ENCODE measurements around the gene PARL. TPM values are rescaled to one million over a fixed set of nuclear protein-coding genes. Genes with fewer than 3 reads are reported as not detected.

Gene PARL
- total RNA-seq, 1 experiment from 2014 or later, result 82.3 TPM

DNA sequence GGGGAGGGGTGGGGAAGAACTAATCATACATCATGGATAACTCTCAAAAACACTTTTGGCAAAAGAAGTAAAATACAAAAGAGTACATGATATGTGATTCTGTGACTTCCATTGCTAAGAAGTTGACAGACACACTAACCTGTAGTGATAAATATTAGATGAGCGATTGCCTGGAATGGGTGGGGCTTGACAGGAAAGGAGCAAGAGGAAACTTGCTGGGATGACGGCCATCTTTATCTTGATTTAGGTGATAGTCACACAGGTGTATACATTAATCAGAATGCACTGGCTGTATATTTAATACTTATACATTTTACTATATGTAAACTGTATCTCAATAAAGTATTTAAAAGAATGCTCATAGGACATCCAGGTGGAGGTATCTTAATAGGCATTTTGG is 13.1 kb downstream of the PARL start:
- no peak for TF ChIP-seq POLR2AphosphoS5 (IDR thresholded peaks at IDR 0.05; ENCODE audit: low read depth, low read length)
- TF ChIP-seq, protein P1, sequence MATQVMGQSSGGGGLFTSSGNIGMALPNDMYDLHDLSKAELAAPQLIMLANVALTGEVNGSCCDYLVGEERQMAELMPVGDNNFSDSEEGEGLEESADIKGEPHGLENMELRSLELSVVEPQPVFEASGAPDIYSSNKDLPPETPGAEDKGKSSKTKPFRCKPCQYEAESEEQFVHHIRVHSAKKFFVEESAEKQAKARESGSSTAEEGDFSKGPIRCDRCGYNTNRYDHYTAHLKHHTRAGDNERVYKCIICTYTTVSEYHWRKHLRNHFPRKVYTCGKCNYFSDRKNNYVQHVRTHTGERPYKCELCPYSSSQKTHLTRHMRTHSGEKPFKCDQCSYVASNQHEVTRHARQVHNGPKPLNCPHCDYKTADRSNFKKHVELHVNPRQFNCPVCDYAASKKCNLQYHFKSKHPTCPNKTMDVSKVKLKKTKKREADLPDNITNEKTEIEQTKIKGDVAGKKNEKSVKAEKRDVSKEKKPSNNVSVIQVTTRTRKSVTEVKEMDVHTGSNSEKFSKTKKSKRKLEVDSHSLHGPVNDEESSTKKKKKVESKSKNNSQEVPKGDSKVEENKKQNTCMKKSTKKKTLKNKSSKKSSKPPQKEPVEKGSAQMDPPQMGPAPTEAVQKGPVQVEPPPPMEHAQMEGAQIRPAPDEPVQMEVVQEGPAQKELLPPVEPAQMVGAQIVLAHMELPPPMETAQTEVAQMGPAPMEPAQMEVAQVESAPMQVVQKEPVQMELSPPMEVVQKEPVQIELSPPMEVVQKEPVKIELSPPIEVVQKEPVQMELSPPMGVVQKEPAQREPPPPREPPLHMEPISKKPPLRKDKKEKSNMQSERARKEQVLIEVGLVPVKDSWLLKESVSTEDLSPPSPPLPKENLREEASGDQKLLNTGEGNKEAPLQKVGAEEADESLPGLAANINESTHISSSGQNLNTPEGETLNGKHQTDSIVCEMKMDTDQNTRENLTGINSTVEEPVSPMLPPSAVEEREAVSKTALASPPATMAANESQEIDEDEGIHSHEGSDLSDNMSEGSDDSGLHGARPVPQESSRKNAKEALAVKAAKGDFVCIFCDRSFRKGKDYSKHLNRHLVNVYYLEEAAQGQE (IDR thresholded peaks at IDR 0.05; ENCODE audit: insufficient read depth in 1 of 2, low read depth in 2 of 2, low read length in 1 of 2), result no peak
- TF ChIP-seq TCF7L2 (IDR thresholded peaks at IDR 0.05; ENCODE audit: low read depth, low read length), result no peak
- TF ChIP-seq, protein P2, sequence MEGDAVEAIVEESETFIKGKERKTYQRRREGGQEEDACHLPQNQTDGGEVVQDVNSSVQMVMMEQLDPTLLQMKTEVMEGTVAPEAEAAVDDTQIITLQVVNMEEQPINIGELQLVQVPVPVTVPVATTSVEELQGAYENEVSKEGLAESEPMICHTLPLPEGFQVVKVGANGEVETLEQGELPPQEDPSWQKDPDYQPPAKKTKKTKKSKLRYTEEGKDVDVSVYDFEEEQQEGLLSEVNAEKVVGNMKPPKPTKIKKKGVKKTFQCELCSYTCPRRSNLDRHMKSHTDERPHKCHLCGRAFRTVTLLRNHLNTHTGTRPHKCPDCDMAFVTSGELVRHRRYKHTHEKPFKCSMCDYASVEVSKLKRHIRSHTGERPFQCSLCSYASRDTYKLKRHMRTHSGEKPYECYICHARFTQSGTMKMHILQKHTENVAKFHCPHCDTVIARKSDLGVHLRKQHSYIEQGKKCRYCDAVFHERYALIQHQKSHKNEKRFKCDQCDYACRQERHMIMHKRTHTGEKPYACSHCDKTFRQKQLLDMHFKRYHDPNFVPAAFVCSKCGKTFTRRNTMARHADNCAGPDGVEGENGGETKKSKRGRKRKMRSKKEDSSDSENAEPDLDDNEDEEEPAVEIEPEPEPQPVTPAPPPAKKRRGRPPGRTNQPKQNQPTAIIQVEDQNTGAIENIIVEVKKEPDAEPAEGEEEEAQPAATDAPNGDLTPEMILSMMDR (IDR thresholded peaks at IDR 0.05), result no peak
- no peak for TF ChIP-seq SIN3A (IDR thresholded peaks at IDR 0.05; ENCODE audit: borderline replicate concordance, insufficient read depth, low read depth, low read length)
- Histone ChIP-seq H3K36me3 (ENCODE audit: control insufficient read depth, insufficient read depth, low read length) (0 out of 2 replicates have a peak, but pooled peaks cover under 1% of the 10 kb centered on the region), H3K4me1 (ENCODE audit: control insufficient read depth, insufficient read depth, low read length) (no peaks in the 10 kb centered on the region; the same call in 1 of the 2 replicates), H3K27me3 (ENCODE audit: control insufficient read depth, insufficient read depth, low read length) (no peaks in the 10 kb centered on the region), H3K9me3 (ENCODE audit: control insufficient read depth, insufficient read depth, low read depth, low read length) (no peaks in the 10 kb centered on the region), H3K27ac (ENCODE audit: low read length) (no peak overlapping the region), H3K4me3 (ENCODE audit: low read depth in 2 of 2, low read length in 2 of 2) (no peak overlapping the region)
- intact Hi-C loops (cut with micrococcal nuclease; ENCODE audit: unreplicated experiment) (no loop called here), in situ Hi-C loops (cut with HindIII; ENCODE audit: low pct_unique_long_range_greater_than_20kb, low sequenced_read_pairs) (no loop called here)
- ChIA-PET POLR2A (no interaction called here), CTCF (no interaction called here)
- DNase-seq (ENCODE audit: low read depth, low spot score) (no peak), ATAC-seq (no peak)
- BruUV-seq (replicated peaks), result no TSS peak

DNA sequence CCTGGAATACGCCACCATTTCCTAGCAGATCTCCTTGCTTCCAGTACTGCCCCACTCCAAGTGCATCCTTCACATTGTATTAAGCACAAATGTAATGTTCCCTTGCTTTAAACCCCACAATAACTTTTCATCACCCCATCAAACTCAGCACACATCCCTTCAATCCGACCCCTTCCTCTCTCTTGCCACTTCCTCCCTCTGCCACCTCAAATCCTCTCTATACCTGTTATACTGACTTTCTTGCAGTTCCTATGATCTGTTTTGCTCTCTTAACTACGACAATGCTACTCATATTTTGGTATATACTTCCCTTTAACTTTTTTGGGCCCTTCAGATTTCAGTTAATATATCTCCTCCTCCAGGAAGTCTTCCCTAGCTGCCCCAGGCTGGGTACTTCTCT is 14.1 kb downstream of the PARL start:
- ChIA-PET POLR2A (no interaction called here), CTCF (no interaction called here)
- H3K27ac ChIP-seq (ENCODE audit: low read length), result no peak overlapping the region
- H3K36me3 ChIP-seq (ENCODE audit: control insufficient read depth, insufficient read depth, low read length), result peaks cover 7% of the 10 kb centered on the region; the same call in 1 of the 2 replicates
- intact Hi-C loops (cut with micrococcal nuclease; ENCODE audit: unreplicated experiment) (no loop called here), in situ Hi-C loops (cut with HindIII; ENCODE audit: low pct_unique_long_range_greater_than_20kb, low sequenced_read_pairs) (no loop called here)
- no peak overlapping the region for H3K4me3 ChIP-seq (ENCODE audit: low read depth in 2 of 2, low read length in 2 of 2)
- H3K27me3 ChIP-seq (ENCODE audit: control insufficient read depth, insufficient read depth, low read length), result no peaks in the 10 kb centered on the region
- ATAC-seq, result no peak
- BruUV-seq (replicated peaks), result no TSS peak
- no peaks in the 10 kb centered on the region; the same call in 1 of the 2 replicates for H3K4me1 ChIP-seq (ENCODE audit: control insufficient read depth, insufficient read depth, low read length)
- TF ChIP-seq, protein P1 (IDR thresholded peaks at IDR 0.05; ENCODE audit: insufficient read depth in 1 of 2, low read depth in 2 of 2, low read length in 1 of 2), result no peak
- TF ChIP-seq POLR2AphosphoS5 (IDR thresholded peaks at IDR 0.05; ENCODE audit: low read depth, low read length) (no peak), SIN3A (IDR thresholded peaks at IDR 0.05; ENCODE audit: borderline replicate concordance, insufficient read depth, low read depth, low read length) (no peak), TCF7L2 (IDR thresholded peaks at IDR 0.05; ENCODE audit: low read depth, low read length) (no peak)
- TF ChIP-seq, protein P2 (IDR thresholded peaks at IDR 0.05), result no peak
- no peak for DNase-seq (ENCODE audit: low read depth, low spot score)
- no peaks in the 10 kb centered on the region for H3K9me3 ChIP-seq (ENCODE audit: control insufficient read depth, insufficient read depth, low read depth, low read length)

Data from Panc1 (cell line).